B cell (primary cell): Measurements from ENCODE around the gene IL7R.

Experiments
- CTCF ChIP-seq: fragments of 200-600 bp; IDR thresholded peaks from one replicate; pipeline ENCODE4 v1.8.0; 2022; ENCODE audit warnings: antibody characterized with exemption, mild to moderate bottlenecking
- EZH2 ChIP-seq: IDR thresholded peaks from 2 replicates; pipeline ENCODE4 v1.6.1; 2012; ENCODE audit warnings: borderline replicate concordance, low read depth, mild to moderate bottlenecking, moderate library complexity, low read length; ENCODE audit not compliant: insufficient read depth, poor library complexity, severe bottlenecking

- no peak for TF ChIP-seq CTCF
- TF ChIP-seq EZH2 = no peak
These were observed 23.9 kb upstream of the IL7R start for GRCh38 chr5:35832762-35833161.
